HepG2 (cell line): ENCODE measurements around the gene WBP1. TPM values are rescaled to one million over a fixed set of nuclear protein-coding genes. Genes with fewer than 3 reads are reported as not detected.

Source experiments
- AGO1 ChIP-seq: fragments of 200-400 bp; formaldehyde crosslinking; IDR thresholded peaks from 2 replicates; pipeline ENCODE4 v1.6.1; 2017; ENCODE audit warnings: mild to moderate bottlenecking, low read depth, low read length, moderate library complexity; ENCODE audit not compliant: poor library complexity, severe bottlenecking
- AKAP8 ChIP-seq: sonication (generic); formaldehyde crosslinking; IDR thresholded peaks from 2 replicates; pipeline ENCODE4 v1.5.1; 2020; ENCODE audit warnings: mild to moderate bottlenecking, missing genetic modification reagents
- ARID2 ChIP-seq: sonication (generic); formaldehyde crosslinking; IDR thresholded peaks from 2 replicates; pipeline ENCODE4 v1.8.1; 2022; ENCODE audit warnings: mild to moderate bottlenecking, missing genetic modification reagents, borderline replicate concordance
- ATAD3A ChIP-seq: sonication (generic); formaldehyde crosslinking; IDR thresholded peaks from 2 replicates; pipeline ENCODE4 v1.4.0; 2020; ENCODE audit warnings: missing genetic modification reagents
- CENPT ChIP-seq: sonication (generic); formaldehyde crosslinking; IDR thresholded peaks from 2 replicates; pipeline ENCODE4 v1.8.0; 2022; ENCODE audit warnings: low read depth, mild to moderate bottlenecking, moderate library complexity, missing genetic modification reagents
- GTF2F1 ChIP-seq: fragments of 150-350 bp; IDR thresholded peaks from 2 replicates; pipeline ENCODE4 v1.6.1; 2014; ENCODE audit warnings: low read length
- HOXD1 ChIP-seq: sonication (generic); formaldehyde crosslinking; IDR thresholded peaks from 2 replicates; pipeline ENCODE4 v1.5.0; 2020; ENCODE audit warnings: missing genetic modification reagents
- ISL2 ChIP-seq: sonication (generic); formaldehyde crosslinking; IDR thresholded peaks from 2 replicates; pipeline ENCODE4 v1.5.0; 2020; ENCODE audit warnings: missing genetic modification reagents
- JUNB ChIP-seq: sonication (generic); formaldehyde crosslinking; IDR thresholded peaks from 2 replicates; pipeline ENCODE4 v1.8.0; 2022; ENCODE audit warnings: missing genetic modification reagents, mild to moderate bottlenecking, borderline replicate concordance
- MAX ChIP-seq: IDR thresholded peaks from 2 replicates; pipeline ENCODE4 v1.6.1; 2012; ENCODE audit warnings: inconsistent platforms
- MBD4 ChIP-seq: IDR thresholded peaks from 2 replicates; pipeline ENCODE4 v1.6.1; 2012; ENCODE audit warnings: low read length, inconsistent platforms, borderline replicate concordance
- PAF1 ChIP-seq: IDR thresholded peaks from 2 replicates; pipeline ENCODE4 v1.6.1; 2016; ENCODE audit warnings: missing genetic modification reagents, missing compliant biosample characterization
- PHF8 ChIP-seq: sonication (generic); formaldehyde crosslinking; IDR thresholded peaks from 2 replicates; pipeline ENCODE4 v1.5.0; 2020; ENCODE audit warnings: missing genetic modification reagents
- SALL2 ChIP-seq: sonication (generic); formaldehyde crosslinking; IDR thresholded peaks from 2 replicates; pipeline ENCODE4 v1.8.1; 2023; ENCODE audit warnings: mild to moderate bottlenecking, missing genetic modification reagents, inconsistent platforms
- SNAI1 ChIP-seq: sonication (generic); formaldehyde crosslinking; IDR thresholded peaks from 2 replicates; pipeline ENCODE4 v1.5.0; 2020; ENCODE audit warnings: mild to moderate bottlenecking, missing genetic modification reagents, borderline replicate concordance
- TAF1 ChIP-seq: sonication (generic); formaldehyde crosslinking; IDR thresholded peaks from 2 replicates; pipeline ENCODE4 v1.4.0; 2020; ENCODE audit warnings: missing genetic modification reagents
- TMF1 ChIP-seq: sonication (generic); formaldehyde crosslinking; IDR thresholded peaks from 2 replicates; pipeline ENCODE4 v1.8.1; 2022; ENCODE audit warnings: low read depth, missing genetic modification reagents
- XBP1 ChIP-seq: sonication (generic); formaldehyde crosslinking; IDR thresholded peaks from 2 replicates; pipeline ENCODE4 v1.5.0; 2020; ENCODE audit warnings: missing genetic modification reagents
- ZBTB8A ChIP-seq: sonication (generic); formaldehyde crosslinking; IDR thresholded peaks from 2 replicates; pipeline ENCODE4 v1.4.0; 2020; ENCODE audit warnings: mild to moderate bottlenecking, low read depth, missing genetic modification reagents, borderline replicate concordance
- ZNF24 ChIP-seq: fragments of 450-650 bp; IDR thresholded peaks from 2 replicates; pipeline ENCODE4 v1.6.1; 2017; ENCODE audit warnings: antibody characterized with exemption, mild to moderate bottlenecking
- ZNF251 ChIP-seq: sonication (generic); formaldehyde crosslinking; IDR thresholded peaks from 2 replicates; pipeline ENCODE4 v1.9.0; 2021; ENCODE audit warnings: mild to moderate bottlenecking, missing genetic modification reagents
- ZNF256 ChIP-seq: sonication (generic); formaldehyde crosslinking; conservative IDR thresholded peaks from 2 replicates; pipeline ENCODE4 v1.4.0; 2020; ENCODE audit warnings: missing genetic modification reagents
- ZNF326 ChIP-seq: sonication (generic); formaldehyde crosslinking; IDR thresholded peaks from 2 replicates; pipeline ENCODE4 v1.4.0; 2020; ENCODE audit warnings: missing genetic modification reagents, borderline replicate concordance
- ZNF549 ChIP-seq: sonication (generic); formaldehyde crosslinking; IDR thresholded peaks from 2 replicates; pipeline ENCODE4 v1.5.0; 2020; ENCODE audit warnings: missing genetic modification reagents
- ZNF557 ChIP-seq: sonication (generic); formaldehyde crosslinking; IDR thresholded peaks from 2 replicates; pipeline ENCODE4 v1.4.0; 2020; ENCODE audit warnings: missing genetic modification reagents
- ZNF629 ChIP-seq: sonication (generic); formaldehyde crosslinking; conservative IDR thresholded peaks from 2 replicates; pipeline ENCODE4 v1.5.0; 2020; ENCODE audit warnings: missing genetic modification reagents
- ZNF724P ChIP-seq: sonication (generic); formaldehyde crosslinking; IDR thresholded peaks from 2 replicates; pipeline ENCODE4 v1.8.0; 2022; ENCODE audit warnings: missing genetic modification reagents, borderline replicate concordance
- ZNF784 ChIP-seq: sonication (generic); formaldehyde crosslinking; IDR thresholded peaks from 2 replicates; pipeline ENCODE4 v1.5.1; 2020; ENCODE audit warnings: missing genetic modification reagents, mild to moderate bottlenecking, borderline replicate concordance
- ZNF839 ChIP-seq: sonication (generic); formaldehyde crosslinking; IDR thresholded peaks from 2 replicates; pipeline ENCODE4 v1.4.0; 2020; ENCODE audit warnings: missing genetic modification reagents, mild to moderate bottlenecking, borderline replicate concordance
- polyA plus RNA-seq, 8 experiments: library from polyadenylated mRNA; depleted of rRNA in 3 of 8; stranded (reverse) in 7 of 8; unstranded in 1 of 8; fragments of >200 nt; fragmentation: Illumina TruSeq in 4 of 8; extraction: Trizol in 4 of 8; gene quantifications; 2 replicates each; pipeline versions ENCODE4 v1.2.1 to v1.2.3, GENCODE V29; 2011 to 2016; ENCODE audit warnings: low read depth in 4 of 8, missing spikeins in 1 of 8, mixed read lengths in 1 of 8; ENCODE audit not compliant: insufficient read depth in 1 of 8
- total RNA-seq, 5 experiments: library from RNA; depleted of rRNA; stranded (reverse); fragments of >200 nt; fragmentation: Illumina TruSeq; extraction: Trizol; gene quantifications; 2 replicates each; pipeline ENCODE4 v1.2.3, GENCODE V29; 2016; ENCODE audit warnings: low read depth in 1 of 5

The WBP1 gene
- total and polyA plus RNA-seq, 2 of the 13 experiments (the other 11 are each of a cell fraction or from before 2014, with no cell fraction given): 38.8 to 85.7 TPM

GRCh38 chr2:74423231-74424095 is 34.8 kb upstream of the WBP1 start (continued):
- TF ChIP-seq AGO1 (peak; percentile 95), CENPT (CRISPR knock-in tag) (0 out of 2 replicates have a peak, but pooled peaks have one; percentile 68), ZNF839 (no peak), ZNF251 (CRISPR knock-in tag) (no peak), TMF1 (peak; percentile 57; the same call in 1 of the 2 replicates), JUNB (no peak), GTF2F1 (no peak), ZNF24 (no peak), ZNF629 (0 out of 2 replicates have a peak, but pooled peaks have one; percentile 25), MBD4 (peak; percentile 21; the same call in 1 of the 2 replicates), ISL2 (CRISPR knock-in tag) (no peak), ZNF549 (CRISPR knock-in tag) (no peak), ZNF557 (CRISPR knock-in tag) (no peak), PHF8 (0 out of 2 replicates have a peak, but pooled peaks have one; percentile 9), XBP1 (CRISPR knock-in tag) (no peak), PAF1 (CRISPR knock-in tag) (peak; percentile 47; the same call in 1 of the 2 replicates), ARID2 (CRISPR knock-in tag) (peak; percentile 25; the same call in 1 of the 2 replicates), SALL2 (no peak), HOXD1 (CRISPR knock-in tag) (no peak), ZBTB8A (CRISPR knock-in tag) (no peak), TAF1 (CRISPR knock-in tag) (no peak), ZNF784 (no peak), ATAD3A (CRISPR knock-in tag) (no peak), SNAI1 (CRISPR knock-in tag) (no peak), MAX (0 out of 2 replicates have a peak, but pooled peaks have one; percentile 7), ZNF326 (CRISPR knock-in tag) (peak; percentile 62; the same call in 1 of the 2 replicates), ZNF724P (CRISPR knock-in tag) (peak; percentile 65; the same call in 1 of the 2 replicates), AKAP8 (CRISPR knock-in tag) (no peak), ZNF256 (no peak)
